Stimulated activated CD4-positive, alpha-beta T cell treated with anti-CD3 and anti-CD28 coated beads, Interleukin-15, amount 100 ng/mL, for 48 hours (primary cell): Measurements from ENCODE around the gene RAB24.
"Not testable (repeated sequence)": the region's sequence is repeated elsewhere in the genome, so short reads cannot be mapped to it uniquely, and the experiment has no call there.

Experiments used
- DNase-seq, 2 donors: peaks; one replicate each; pipeline ENCODE4 v3.0.0-alpha.2; 2020; ENCODE audit warnings: low read depth in 2 of 2

The RAB24 gene

DNA sequence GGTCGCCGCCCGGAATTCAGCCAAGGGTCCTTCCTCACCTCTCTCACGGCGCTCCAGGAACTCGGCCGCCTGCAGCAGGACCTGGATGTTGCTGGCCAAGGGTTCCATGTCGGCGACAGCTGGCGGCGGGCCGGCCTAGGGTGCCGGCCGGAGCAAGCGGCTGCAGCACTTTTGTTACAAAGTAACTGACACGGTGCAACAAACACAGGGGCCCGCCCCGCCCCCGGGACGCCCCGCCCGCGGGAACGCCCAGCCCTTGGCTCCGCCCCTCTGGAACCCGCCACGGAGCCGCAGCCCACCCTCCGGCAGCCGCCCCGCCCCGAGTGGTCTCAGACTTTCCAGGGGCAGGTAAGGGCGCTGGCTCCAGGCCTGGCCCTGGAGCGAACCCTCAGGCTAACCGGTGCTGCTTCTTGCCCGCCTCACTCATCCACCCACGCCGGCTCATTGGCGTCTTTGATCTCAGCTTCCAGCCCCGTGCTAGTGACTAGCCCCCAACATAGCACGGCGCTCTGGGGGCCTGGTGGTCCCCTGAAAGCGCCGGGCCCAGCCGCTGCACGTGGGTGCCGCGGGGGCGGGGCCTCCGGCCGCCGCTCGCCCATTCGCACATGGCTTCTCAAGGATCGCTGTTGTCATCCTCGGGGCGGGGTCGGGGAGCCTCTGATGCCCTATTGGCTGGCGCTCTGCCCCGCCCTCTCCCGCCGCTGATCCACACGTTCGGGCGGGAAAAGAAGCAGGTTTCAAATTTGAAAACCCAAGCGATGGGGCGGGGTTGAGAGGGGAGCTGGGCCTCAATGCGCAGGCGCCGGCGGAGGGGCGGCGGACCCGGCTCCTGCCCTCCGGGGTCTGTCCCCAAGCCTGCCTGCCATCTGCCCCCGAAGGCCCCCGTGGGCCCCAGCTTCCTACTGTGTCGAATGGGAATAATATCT, 8.5 kb upstream of the RAB24 start, which contains the start of gene MXD3:
Gene MXD3, minus strand, starts transcription at position 176 of the 926 bp plus-strand sequence. Its CDS starts 68 bp downstream, at position 108.
- peak; percentile 98 to 99 for DNase-seq

DNA sequence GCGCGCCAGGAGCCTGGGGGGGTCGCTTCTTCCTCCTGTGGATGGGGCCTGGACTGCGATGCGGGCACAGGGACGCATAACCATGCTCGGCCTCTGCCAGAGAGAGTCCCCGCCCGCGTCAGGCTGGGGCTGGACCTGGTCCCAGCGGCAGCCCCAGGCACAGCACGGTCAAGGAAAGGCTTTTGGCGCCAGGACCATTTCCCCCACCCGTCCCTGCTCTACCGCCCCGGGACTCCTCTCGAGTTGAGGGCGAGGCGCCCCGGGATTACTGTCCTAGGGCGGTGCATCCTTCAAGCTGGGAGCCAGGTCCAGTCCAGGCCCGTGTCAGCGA, 7.8 kb upstream of the RAB24 start:
- DNase-seq: no peak

DNA sequence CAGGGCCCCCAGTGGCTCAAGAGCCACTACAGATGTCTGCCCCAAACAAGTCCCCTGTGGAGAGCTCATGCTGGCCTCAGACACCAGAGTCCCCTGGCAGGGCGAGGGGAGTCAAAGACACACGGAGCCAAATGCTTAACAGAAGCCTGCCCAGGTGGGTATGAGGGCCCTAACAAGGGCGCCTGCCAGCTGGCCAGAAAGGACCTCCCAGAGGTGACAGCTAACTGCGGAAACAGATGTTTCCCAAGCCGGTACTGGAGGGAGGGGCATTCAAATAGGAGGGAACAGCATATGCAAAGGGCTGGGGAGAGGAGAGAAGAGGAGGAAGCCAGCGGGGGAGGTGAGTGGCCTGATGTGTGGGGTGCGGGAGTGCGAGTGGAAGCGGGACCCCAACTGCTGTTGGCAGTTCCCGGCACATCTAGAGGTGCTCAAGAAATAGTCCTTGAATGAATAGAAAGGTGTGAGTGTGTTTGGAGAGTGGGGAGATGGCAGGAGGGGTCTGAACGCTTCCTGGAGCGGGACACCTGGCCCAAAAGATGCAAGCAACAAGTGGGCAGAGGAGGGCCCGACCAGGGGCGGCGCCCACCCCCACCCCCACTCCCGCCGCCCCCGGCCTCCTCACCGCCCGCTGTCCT, 7.4 kb upstream of the RAB24 start:
- no peak for DNase-seq

DNA sequence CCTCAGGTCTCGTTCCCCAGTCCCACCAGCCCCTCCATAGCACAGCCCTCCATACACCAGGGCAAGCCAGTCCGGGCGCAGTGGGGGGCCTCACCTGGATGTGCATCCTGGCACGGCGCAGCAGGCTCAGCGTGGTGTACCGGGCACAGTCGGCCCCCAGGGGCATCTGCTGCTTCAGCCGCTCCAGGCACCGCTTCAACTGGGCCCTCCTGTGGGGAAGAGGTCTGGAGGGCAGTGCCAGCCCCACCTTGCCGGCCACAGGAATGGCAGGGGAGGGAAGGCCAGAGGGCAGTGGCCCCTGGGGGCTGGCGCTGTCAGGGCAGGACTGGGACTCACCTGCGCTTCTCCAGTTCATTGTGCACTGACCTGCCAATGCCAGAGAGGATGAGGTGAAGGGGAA, 6.8 kb upstream of the RAB24 start:
- no peak for DNase-seq

DNA sequence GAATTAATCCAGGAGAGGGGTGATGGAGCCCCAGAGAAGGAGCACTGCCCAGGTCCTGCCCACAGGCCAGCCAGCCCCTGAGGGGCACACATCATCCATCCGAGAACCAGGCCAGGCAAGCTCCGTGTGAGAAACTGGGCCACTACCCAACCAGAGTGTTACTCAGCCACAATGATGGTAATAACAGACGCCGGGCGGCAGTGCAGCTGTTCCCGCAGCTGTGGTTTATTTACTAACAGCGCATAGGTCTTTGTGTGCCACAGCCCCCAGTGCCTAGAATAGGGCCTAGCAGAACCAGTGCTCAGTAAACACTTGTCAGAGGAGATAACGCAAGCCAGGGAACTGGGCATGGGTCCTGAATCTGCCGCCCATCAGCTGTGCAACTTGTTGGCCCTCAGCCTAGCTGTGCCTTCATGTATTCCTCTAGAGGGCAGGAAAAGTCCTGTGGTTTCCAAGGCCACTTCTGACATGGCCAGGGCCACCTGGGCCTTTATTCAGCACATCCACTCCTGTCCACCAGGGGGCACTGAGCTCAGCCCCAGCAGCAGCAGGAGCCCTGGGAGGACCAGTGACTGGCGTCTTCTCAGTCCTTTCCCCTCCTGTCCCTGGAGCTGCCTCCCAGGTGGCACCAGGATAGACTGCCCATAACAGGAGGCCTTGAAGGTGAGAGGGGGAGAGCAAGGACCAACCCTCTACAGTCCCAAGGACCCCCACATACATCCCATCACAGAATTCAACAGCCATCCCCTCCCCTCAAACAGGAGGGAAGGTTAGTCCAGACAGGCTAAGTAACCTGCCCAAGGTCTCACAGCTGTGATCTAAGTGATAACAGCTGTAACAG, 6.1 kb upstream of the RAB24 start:
- peak; percentile 53 to 65 for DNase-seq

DNA sequence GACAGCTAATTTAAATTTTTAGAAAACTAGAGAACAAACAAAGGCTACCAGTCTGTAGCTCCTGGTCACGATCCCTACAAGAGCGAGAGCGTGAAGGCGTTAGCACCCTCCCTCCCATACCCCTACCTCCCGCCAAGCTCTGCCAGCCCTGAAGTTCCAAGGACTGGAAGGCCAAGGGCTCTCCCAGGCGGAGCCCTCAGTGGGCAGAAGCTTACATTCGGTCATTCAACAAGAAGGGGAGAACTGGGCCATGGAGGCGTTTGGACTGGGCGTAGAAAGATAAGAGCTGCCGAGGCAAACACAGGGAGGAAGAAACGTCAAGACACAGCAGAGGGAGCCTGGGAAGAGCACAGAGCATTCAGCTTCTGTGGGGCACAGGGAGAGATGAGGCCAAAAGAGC, 5.2 kb upstream of the RAB24 start:
- no peak for DNase-seq

DNA sequence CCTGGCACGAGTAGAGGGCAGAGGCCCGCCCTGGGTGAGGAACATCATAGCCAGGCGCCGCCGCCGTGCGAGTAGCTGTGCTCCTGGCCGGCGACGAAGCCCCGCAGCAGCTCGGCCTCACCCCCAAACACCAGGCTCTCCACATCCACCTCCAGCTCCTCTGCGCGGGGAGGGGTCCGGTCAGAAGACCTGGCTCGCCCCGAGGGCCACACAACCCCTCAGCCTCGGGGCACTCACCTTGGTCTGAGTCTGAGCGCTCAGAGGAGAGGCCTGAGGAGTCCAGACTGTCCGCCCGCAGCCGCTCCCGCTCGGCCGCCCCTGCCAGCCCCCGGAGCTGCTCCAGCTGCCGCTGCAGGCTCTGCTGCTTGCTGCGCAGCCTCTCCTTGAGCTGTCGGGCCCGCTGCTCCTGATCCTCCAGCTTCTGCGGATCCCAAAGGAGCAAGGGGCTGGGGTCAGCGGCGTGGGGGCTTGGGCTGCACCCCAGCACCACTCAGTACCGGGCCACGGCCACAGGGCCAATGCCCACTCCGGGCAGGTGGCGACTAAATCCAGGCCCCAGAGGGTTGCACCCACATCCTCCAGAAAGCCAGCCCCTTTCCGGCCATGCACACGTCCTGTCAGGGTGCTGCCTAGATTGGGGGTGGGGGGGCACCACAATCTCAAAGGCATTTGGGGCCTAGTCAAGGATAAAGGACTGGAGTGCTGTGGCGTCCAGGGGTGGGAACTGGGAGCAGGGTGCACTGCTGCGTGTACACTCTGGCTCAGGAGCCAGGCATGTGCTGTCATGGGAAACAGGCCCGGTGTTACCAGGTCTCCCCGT, 4.2 kb upstream of the RAB24 start:
- DNase-seq: no peak

DNA sequence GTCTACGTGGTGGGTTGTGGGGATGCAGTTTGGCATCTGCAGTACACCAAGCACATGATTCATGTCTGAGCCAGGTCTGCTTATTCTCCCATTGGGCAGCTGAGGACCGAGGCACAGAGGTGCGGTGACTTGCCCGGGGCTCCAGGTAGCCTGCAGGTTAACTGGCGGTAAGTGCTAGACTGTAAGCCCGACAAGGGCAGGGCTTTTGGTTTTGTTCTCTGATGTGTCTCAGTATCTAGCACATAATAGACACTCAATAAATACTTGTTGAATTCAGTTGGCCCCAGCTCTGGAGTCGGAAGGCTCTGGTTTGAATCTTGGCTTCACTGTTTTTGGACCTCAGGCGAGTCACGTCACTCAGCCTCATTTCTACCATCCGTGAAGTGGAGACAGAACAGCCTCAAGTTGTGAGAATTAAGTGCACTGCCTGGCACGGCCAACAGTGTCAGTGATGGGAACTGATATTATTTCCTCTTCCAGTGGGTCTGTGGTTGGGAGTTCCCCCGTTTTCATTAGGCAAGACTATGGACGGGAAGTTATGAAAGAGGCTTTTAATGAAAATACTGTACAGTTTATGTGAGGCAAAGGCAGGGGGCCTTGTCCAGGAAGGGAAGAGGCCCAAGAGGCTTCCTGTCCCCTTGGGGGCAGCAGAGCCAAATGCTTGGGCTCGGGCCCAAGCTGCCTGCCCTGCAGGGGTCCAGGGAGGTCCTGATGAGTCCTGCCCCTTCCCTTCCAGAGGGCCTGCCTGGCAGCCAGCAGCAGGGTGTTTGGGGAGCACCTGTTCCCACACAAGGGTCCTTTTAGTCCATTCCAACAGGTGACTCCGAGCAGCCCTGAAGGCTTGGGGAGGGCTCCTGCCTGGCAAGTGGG, 3.4 kb upstream of the RAB24 start:
- DNase-seq: no peak

DNA sequence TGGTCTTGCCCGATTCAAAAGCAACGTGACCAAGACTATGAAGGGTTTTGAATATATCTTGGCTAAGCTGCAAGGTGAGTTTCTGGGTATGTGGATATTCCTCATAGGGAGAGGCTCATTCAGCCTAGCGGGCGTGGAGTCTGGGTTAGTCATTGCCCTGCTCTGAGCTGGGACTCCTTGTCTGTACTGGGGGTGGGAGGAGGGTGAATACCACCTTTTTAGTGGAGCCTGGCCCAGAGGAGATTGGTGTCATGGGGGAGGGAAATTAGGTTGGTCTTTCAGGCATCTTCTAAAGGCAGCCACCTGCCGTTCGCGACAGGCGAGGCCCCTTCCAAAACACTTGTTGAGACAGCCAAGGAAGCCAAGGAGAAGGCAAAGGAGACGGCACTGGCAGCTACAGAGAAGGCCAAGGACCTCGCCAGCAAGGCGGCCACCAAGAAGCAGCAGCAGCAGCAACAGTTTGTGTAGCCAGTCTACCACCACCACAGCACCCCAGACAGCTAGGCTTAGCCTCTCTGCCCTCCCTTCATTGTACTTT, 2.7 kb upstream of the RAB24 start:
- not testable (repeated sequence) for DNase-seq

DNA sequence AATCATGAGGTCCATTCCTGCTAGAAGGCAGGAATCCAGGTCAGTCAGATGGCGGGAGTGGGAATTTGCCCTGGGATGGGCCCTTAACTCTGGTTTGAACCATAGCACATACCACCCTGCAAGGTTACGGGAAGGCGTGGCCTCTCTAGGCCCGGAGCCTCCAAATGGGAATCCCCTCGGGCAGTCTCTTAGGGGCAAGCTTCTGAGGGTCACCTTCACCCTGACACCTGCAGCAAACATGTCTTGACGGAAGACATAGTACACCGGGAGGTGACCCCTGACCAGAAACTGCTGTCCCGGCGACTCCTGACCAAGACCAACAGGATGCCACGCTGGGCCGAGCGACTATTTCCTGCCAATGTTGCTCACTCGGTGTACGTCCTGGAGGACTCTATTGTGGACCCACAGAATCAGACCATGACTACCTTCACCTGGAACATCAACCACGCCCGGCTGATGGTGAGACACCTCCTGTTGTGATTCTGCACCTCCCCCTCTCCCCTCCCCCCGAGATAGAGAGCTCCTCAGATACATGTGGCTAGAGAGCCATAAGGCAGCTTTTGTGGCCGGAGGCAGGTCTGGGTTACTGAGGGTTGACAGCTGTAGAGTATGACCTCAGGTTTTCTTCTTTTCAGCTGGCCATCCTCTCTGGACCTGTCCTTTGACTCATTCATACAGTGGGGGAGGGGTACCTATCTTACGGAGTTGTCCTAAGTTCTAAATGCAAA, 1.0 kb upstream of the RAB24 start:
- no peak for DNase-seq

DNA sequence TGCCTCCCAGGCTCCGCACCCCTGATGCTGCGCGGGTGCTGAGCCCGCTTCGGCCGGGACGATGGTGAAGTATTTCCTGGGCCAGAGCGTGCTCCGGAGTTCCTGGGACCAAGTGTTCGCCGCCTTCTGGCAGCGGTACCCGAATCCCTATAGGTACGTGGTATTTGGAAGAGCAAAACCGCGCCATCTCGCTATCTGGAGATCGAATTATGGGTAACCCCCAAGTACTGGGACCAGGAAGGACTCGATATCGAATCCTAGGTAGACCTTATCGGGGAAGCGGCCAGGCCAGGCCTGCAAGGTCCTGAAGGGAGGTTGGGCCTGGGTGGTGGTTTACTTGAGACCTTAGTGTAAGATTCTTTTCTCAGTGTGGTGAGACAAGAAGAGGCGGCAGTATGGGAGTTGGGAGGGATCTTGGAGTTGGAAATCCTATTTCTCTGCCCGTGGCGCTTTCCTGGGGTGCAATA, 439 bp upstream of the RAB24 start:
- DNase-seq: no peak

DNA sequence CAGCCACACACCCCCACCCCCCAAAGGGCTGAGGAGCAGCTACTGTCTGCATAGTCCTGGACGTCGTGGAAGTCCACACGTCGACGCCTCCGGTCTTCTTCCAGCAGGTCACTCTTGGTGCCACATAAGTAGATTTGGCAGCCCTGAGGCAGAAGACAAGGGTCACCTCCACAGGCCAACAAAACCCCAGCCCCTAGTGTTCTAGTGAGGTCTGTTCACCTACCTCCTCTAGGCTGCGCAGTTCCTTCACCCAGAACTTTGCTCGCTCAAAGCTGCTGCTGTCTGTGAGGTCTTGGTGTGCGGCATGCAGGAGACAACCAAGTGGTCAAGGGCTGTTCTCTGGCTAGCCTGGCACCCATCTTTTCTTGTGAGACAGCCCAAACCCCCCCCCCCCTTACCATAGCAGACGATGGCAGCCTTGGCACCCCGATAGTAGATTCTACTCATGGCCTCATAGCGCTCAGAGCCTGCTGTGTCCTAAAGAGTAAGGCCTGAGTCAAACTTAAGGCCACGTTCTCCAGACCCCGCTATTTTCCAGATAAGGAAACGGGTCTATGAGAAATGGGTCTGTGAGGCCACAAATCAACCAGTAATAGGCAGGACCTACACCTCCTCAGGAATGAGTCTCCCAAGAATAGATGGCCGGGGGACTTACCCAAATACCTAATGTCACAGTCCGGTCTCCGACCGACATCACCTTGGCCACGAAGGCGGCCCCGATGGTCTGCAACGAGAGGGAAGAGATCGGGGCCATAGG, 987 bp downstream of the RAB24 start:
- no peak for DNase-seq

DNA sequence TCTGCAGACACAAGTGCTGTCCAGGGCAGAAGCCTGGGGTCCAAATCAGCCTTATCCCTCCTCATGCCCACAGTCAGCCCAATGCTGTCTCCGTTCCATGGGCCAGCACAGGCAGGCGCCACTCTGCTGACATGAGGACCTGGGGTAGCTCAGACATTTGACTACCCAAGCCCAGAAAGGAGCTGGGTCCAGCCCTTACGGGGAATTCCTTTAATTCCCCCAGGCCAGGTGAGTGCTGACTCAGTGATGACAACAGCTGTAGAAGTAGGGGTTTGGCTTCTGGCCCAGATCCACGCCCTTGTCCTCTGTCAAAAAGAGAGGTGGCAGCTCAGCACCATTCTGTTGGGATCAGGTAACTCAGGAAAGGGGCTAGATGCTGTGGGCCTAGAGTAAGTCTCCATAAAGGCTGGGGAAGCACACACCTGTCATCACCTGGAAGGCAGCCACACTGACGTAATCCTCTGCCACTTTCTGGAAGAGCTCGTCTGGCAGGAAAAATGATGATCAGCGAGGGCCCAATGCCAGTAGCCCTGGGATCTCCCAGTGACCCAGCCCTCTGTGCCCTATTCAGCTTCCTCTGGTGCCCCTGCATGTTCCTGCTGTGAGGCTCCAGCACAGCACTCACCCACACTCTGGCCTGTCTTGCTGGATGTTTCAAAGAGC, 1.9 kb downstream of the RAB24 start:
- no peak for DNase-seq

DNA sequence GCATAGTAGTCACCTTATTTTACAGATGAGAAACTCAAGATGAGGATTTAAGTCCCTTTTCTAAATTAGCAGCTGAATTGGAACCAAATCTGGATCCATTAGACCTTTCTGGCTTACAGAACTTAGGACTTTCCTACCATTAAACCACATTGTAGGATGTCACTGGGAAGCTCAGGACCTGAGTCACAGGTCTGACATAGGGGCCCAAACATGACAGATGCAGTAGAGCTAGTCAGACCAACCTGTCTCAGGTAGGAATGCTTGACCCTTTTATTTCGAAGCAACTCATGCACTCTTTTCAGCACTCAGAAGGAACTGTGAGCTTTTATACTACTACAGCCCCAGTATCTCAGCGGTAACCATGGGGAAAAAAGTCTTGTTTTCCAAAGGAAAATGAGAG, 2.6 kb downstream of the RAB24 start:
- no peak for DNase-seq

DNA sequence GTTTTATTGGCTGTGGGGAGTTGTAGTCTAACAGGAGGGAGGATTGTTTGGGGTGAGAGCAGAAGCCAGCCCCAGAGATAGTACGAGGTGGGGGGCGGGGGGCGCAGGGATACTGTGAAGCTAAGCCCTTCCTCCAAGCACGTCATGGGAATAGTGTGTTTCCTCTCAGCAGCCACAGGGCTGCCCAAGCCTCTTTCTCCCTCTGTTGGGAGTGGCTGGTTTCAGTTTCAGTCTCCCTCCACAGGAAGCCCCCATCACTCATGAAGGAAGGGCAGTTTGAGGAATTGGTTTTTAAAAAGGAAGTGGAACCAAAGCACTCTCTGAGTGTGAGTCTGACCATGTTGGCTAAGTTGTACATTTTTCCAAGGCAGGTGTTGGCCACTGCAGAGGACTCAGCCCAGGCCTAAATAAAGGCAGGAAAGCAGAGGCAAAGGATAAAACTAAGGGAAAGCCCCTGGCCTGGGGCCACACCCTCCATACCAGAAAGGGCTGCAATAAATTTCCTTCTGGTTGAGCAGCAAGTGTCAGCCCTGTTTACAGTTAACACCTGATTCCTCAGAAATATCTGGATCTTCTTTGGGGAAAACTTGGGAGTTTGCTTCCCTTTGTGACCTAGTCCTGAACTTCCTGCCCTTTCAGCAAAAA, 3.2 kb downstream of the RAB24 start:
- no peak for DNase-seq

DNA sequence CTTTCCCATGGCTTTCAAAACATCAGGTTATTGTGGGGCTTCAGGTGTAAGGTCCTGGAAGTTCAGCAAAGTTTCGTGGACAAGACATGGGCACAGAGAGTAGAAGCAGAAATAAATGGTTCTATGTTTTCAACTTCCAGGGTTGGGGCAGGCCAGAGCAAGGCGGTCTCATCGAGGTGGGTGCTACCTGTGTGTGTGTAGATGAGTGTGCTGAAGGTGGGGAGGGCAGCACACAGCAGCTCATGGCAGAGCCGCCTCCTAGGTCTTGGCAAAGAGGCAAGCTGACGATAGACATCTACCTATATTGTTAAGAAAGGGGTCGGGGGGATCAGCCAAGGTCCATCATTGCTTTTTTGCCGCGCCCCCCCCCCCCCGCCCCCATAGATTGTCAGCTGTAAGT, 3.8 kb downstream of the RAB24 start:
- DNase-seq: no peak

DNA sequence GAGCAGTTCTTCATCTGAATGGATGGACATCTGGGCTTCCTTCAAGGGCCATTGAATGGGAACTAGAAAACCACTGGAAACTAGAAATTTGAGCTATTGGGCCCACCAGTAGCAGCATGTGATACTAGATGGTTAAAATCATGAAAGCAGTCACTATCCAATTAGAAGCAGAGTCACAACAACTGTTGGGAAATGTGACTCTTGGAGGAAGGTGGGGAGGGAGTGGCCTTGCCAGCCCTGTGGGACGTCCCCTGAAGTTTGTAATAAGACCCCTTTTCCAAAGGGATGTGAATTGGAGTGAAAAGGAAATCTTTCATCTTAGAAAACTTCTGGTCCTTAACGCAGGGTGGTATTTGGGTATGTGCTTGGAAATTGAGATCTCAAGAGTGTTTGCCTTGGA, 5.6 kb downstream of the RAB24 start:
- no peak for DNase-seq

DNA sequence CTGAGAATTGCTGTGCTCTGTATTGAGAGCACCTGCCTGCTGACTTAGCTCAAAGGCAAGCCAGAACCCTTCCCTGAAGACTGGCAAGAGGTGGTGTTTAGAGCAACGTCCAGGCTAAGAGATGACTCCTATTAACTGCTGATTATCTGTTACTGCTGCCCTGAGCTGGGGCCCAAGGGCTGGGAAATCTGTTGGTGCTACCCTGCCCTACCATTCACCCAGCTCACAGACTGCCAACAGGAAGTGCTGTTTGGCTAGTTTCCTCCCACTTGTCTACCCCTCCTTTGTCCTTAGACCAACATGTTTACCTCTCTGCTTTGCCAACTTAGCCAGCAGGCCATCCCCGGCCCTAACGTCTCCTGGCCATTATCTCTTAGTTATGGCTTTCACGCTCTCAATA, 6.9 kb downstream of the RAB24 start:
- no peak for DNase-seq
